HEK293T (cell line): ENCODE measurements around the gene LILRA5.

Experiments used
- CTCF ChIA-PET: fragments of 350-600 bp; formaldehyde crosslinking; extraction: SDS; loops from one replicate; lab custom pipeline; 2021; ENCODE audit warnings: antibody characterized with exemption, inconsistent platforms; lab: Yijun Ruan, JAX
- POLR2A ChIA-PET: fragments of 350-600 bp; formaldehyde crosslinking; extraction: SDS; loops from one replicate; lab custom pipeline; 2020; ENCODE audit warnings: antibody characterized with exemption, inconsistent platforms; lab: Yijun Ruan, JAX
- DNase-seq: peaks from one replicate; pipeline ENCODE4 v3.0.0; 2012; ENCODE audit warnings: mixed read lengths; ENCODE audit errors: extremely low spot score
- ARNT ChIP-seq: fragments of 450-650 bp; IDR thresholded peaks from 2 replicates; pipeline ENCODE4 v1.6.1; 2017; ENCODE audit warnings: mild to moderate bottlenecking
- BHLHE40 ChIP-seq: fragments of 450-650 bp; IDR thresholded peaks from 2 replicates; pipeline ENCODE4 v1.6.1; 2016; ENCODE audit warnings: mild to moderate bottlenecking, moderate library complexity, borderline replicate concordance
- CTBP1 ChIP-seq: fragments of 450-650 bp; IDR thresholded peaks from 2 replicates; pipeline ENCODE4 v1.6.1; 2016; ENCODE audit warnings: borderline replicate concordance
- ELF4 ChIP-seq: fragments of 450-650 bp; IDR thresholded peaks from 2 replicates; pipeline ENCODE4 v1.6.1; 2017; ENCODE audit warnings: antibody characterized with exemption
- FOXA1 ChIP-seq: fragments of 450-650 bp; IDR thresholded peaks from 2 replicates; pipeline ENCODE4 v1.6.1; 2016; ENCODE audit warnings: mild to moderate bottlenecking
- FOXK2 ChIP-seq: fragments of 450-650 bp; IDR thresholded peaks from 2 replicates; pipeline ENCODE4 v1.6.1; 2016; ENCODE audit warnings: mild to moderate bottlenecking
- FOXM1 ChIP-seq: fragments of 450-650 bp; IDR thresholded peaks from 2 replicates; pipeline ENCODE4 v1.6.1; 2017; ENCODE audit warnings: mild to moderate bottlenecking, borderline replicate concordance
- HDGF ChIP-seq: fragments of 450-650 bp; IDR thresholded peaks from 2 replicates; pipeline ENCODE4 v1.6.1; 2017; ENCODE audit warnings: antibody characterized with exemption, borderline replicate concordance
- L3MBTL2 ChIP-seq: fragments of 450-650 bp; conservative IDR thresholded peaks from 2 replicates; pipeline ENCODE4 v1.6.1; 2016; ENCODE audit warnings: mild to moderate bottlenecking
- LEF1 ChIP-seq: fragments of 450-650 bp; IDR thresholded peaks from 2 replicates; pipeline ENCODE4 v1.6.1; 2017; ENCODE audit warnings: mild to moderate bottlenecking, borderline replicate concordance
- NFRKB ChIP-seq: fragments of 450-650 bp; IDR thresholded peaks from 2 replicates; pipeline ENCODE4 v1.6.1; 2016; ENCODE audit warnings: mild to moderate bottlenecking, moderate library complexity
- SP1 ChIP-seq: fragments of 450-650 bp; IDR thresholded peaks from 2 replicates; pipeline ENCODE4 v1.6.1; 2017
- SUZ12 ChIP-seq: fragments of 450-650 bp; IDR thresholded peaks from 2 replicates; pipeline ENCODE4 v1.6.1; 2016; ENCODE audit warnings: mild to moderate bottlenecking
- TARDBP ChIP-seq: fragments of 450-650 bp; IDR thresholded peaks from 2 replicates; pipeline ENCODE4 v1.6.1; 2016
- ZNF384 ChIP-seq: fragments of 450-650 bp; IDR thresholded peaks from 2 replicates; pipeline ENCODE4 v1.6.1; 2016
- TF ChIP-seq, protein P1 (sequence below): fragments of 450-650 bp; IDR thresholded peaks from 2 replicates; pipeline ENCODE4 v1.6.1; 2016

Gene LILRA5

DNA sequence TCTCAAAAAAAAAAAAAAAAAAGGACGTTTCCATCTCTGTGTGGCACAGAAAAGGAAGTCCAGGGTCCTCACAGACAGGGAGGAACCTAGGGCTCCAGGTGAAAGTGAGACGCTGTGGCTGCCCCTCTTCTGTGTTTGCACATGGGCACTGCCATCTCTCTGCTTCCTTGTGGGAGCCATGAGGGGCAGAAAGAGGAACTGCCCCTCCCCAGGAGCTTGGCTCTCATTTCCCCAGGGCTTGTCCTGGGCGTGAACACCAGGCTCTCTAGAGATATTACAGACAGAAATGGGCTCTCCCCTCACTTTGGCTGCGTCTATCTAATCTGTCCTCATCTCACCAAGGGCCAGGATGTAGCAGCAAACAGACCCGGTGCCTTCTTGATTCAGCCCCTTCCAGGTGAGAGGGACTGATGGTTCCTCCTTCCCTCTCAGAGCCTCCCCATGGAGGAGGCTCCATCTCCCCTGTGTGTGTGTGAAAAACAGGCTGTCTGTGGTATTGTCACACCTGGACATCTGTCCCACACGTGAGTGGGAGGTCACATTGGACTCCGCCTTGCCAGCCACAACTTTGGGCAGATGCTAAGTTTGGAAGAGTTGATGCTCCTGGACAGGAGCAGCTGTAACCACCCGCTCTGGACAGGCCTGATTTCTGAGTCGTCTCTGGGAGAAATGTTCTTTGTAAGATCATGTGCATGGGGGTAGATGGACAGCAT is 26.8 kb upstream of the LILRA5 start:
- ChIA-PET POLR2A (no interaction called here), CTCF (no interaction called here)
- DNase-seq: no peak
- TF ChIP-seq TARDBP (no peak), SUZ12 (no peak), FOXM1 (no peak), BHLHE40 (no peak), L3MBTL2 (no peak), ARNT (no peak), NFRKB (no peak), LEF1 (no peak), FOXK2 (no peak), HDGF (no peak), ZNF384 (no peak), FOXA1 (no peak), ELF4 (no peak), CTBP1 (no peak), SP1 (no peak)
- TF ChIP-seq, protein P1, sequence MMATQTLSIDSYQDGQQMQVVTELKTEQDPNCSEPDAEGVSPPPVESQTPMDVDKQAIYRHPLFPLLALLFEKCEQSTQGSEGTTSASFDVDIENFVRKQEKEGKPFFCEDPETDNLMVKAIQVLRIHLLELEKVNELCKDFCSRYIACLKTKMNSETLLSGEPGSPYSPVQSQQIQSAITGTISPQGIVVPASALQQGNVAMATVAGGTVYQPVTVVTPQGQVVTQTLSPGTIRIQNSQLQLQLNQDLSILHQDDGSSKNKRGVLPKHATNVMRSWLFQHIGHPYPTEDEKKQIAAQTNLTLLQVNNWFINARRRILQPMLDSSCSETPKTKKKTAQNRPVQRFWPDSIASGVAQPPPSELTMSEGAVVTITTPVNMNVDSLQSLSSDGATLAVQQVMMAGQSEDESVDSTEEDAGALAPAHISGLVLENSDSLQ: no peak

DNA sequence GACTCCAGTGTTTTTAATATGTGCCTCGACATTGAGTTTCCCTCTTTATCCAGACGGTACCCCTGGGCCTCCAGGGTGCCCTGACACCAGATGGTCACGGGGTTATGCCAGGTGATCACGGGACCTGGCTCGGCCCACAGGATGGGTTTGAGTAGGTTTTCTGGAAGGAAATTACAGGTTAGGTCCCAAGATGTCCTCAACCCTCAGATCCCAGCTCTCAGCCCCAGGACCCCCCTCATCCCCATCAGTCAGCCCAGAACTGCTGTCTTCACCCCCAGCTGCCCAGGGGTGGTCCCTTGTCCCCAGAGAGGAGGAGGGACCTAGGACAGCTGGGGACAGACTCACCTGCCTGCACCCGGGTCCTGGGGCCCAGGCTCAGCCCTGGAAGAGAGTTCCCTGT is 25.6 kb upstream of the LILRA5 start:
- TF ChIP-seq L3MBTL2: no peak
- no peak for TF ChIP-seq FOXM1
- no peak for TF ChIP-seq LEF1
- TF ChIP-seq FOXK2: no peak
- no peak for TF ChIP-seq ZNF384
- TF ChIP-seq, protein P1: no peak
- no peak for TF ChIP-seq FOXA1
- TF ChIP-seq NFRKB: no peak
- TF ChIP-seq TARDBP: no peak
- no peak for TF ChIP-seq ELF4
- no peak for TF ChIP-seq SP1
- no peak for TF ChIP-seq ARNT
- no peak for TF ChIP-seq HDGF
- no peak for TF ChIP-seq SUZ12
- no peak for TF ChIP-seq CTBP1
- no peak for TF ChIP-seq BHLHE40
- DNase-seq: no peak
- POLR2A ChIA-PET: no interaction called here
- CTCF ChIA-PET: no interaction called here

DNA sequence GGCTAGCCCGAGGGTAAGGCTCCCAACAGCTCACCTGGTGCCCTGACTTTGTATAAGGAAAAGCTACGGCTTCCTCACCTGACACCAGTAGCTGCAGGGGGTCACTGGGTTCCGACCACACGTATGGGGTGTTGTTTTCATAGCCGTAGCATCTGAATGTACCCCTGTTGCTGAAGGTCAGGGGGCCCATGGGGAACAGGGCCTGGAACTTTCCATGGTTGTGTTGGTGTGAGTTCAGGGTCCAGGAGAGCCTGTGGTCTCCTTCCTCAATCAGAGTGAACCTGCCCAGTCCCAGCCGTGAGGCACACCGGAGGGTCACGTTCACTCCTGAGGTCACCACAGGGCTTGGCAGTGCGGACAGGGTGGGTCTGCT is 24.9 kb upstream of the LILRA5 start:
- ChIA-PET POLR2A (no interaction called here), CTCF (no interaction called here)
- DNase-seq: no peak
- TF ChIP-seq FOXM1 (no peak), FOXA1 (no peak), ZNF384 (no peak), L3MBTL2 (no peak), ARNT (no peak), BHLHE40 (no peak), NFRKB (no peak), TARDBP (no peak), LEF1 (no peak), ELF4 (no peak), SUZ12 (no peak), SP1 (no peak), CTBP1 (no peak), FOXK2 (no peak), HDGF (no peak)
- TF ChIP-seq, protein P1: no peak

DNA sequence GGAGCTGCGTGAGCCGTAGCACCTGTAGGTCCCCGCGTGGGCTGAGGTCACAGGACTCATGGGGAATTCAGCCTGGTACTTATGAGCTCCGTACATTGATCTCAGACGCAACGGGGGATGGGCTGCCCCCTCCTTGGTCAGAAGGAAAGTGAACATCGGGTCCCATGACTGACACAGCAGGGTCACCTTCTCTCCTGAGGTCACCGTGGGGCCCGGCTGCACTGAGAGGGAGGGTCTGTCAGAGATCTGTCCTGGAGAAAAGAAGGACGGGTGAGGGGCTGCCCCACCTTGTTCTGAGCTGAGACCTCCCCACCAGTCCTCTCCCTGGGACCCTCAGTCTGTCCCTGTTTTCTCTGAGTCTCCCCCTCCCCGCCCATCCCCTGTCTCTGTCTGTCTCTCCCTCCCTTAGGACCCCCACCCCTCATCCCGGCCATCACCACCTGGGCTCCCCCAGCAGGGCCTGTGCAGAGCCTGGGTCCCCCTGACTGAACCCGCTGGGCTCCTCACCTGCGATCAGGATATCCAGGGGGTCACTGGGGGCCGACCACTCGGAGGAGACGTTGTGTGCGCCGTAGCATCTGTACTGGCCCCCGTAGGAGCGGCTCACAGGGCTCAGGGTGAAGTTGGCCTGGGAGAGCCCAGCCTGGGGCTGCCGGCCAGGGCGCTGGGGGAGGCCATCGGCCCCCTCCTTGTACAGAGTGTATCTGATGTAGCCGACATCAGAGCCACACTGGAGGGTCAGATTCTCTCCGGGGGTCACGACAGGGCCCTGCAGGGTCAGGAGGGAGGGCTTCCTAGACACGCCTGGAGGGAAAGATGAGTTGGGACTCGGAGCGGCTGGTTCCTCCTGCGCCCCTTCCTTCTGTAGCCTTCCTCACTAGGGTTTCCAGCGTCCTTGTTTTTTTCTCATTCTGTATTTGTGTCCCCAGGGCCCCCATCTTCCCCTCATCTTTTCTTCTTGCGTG is 24.2 kb upstream of the LILRA5 start:
- TF ChIP-seq ZNF384 (no peak), LEF1 (no peak), NFRKB (no peak), FOXM1 (no peak), CTBP1 (no peak), SP1 (no peak), ELF4 (no peak), FOXA1 (no peak), HDGF (no peak), FOXK2 (no peak), ARNT (no peak), TARDBP (no peak), BHLHE40 (no peak), SUZ12 (no peak), L3MBTL2 (no peak)
- TF ChIP-seq, protein P1: no peak
- POLR2A ChIA-PET: no interaction called here
- CTCF ChIA-PET: no interaction called here
- no peak for DNase-seq
